Neuronal stem cell (in vitro differentiated cells): ENCODE data around the gene TPSAB1.

Experiments used
- DNase-seq: peaks from one replicate; pipeline ENCODE4 v3.0.0-alpha.2; 2013; ENCODE audit warnings: low spot score
- H2AFZ ChIP-seq: one replicate; pipeline ENCODE4 v1.6.1; 2013; ENCODE audit warnings: mild to moderate bottlenecking, low read length, inconsistent platforms
- H2AK5ac ChIP-seq: 2 replicates; pipeline ENCODE4 v1.6.1; 2013; ENCODE audit warnings: low read depth, mild to moderate bottlenecking, inconsistent platforms, low read length, moderate library complexity, mixed read lengths
- H2BK120ac ChIP-seq: 2 replicates; pipeline ENCODE4 v1.6.1; 2013; ENCODE audit warnings: low read depth, mild to moderate bottlenecking, inconsistent platforms, low read length, moderate library complexity, mixed read lengths
- H2BK12ac ChIP-seq: one replicate; pipeline ENCODE4 v1.6.1; 2013; ENCODE audit warnings: low read length, inconsistent platforms
- H2BK15ac ChIP-seq: 2 replicates; pipeline ENCODE4 v1.6.1; 2013; ENCODE audit warnings: mild to moderate bottlenecking, low read length, inconsistent platforms, mixed read lengths
- H2BK5ac ChIP-seq: one replicate; pipeline ENCODE4 v1.6.1; 2013; ENCODE audit warnings: inconsistent platforms, mild to moderate bottlenecking, low read length, moderate library complexity
- H3K14ac ChIP-seq: one replicate; pipeline ENCODE4 v1.6.1; 2013; ENCODE audit warnings: low read length, inconsistent platforms
- H3K18ac ChIP-seq: 2 replicates; pipeline ENCODE4 v1.6.1; 2013; ENCODE audit warnings: low read length, inconsistent platforms
- H3K23ac ChIP-seq: 2 replicates; pipeline ENCODE4 v1.6.1; 2013; ENCODE audit warnings: low read depth, mild to moderate bottlenecking, mixed read lengths, low read length, inconsistent platforms; ENCODE audit not compliant: poor library complexity
- H3K27ac ChIP-seq: replicated peaks from 3 replicates; pipeline ENCODE4 v1.5.1; 2013; ENCODE audit warnings: low read length, inconsistent platforms
- H3K27me3 ChIP-seq, 3 experiments: 2 replicates each; pipeline ENCODE4 v1.6.1; 2013; ENCODE audit warnings: low read length in 3 of 3, mild to moderate bottlenecking in 2 of 3, inconsistent platforms in 1 of 3, low read depth in 1 of 3, mixed read lengths in 1 of 3, moderate library complexity in 1 of 3; ENCODE audit not compliant: control insufficient read depth in 3 of 3, insufficient read depth in 3 of 3
- H3K36me3 ChIP-seq, 2 donors: replicated peaks in 1 of 2; 2 replicates each; pipeline ENCODE4 v1.6.1; 2013; ENCODE audit warnings: low read length in 2 of 2; ENCODE audit not compliant: control insufficient read depth in 2 of 2, insufficient read depth in 2 of 2
- H3K4ac ChIP-seq: 2 replicates; pipeline ENCODE4 v1.6.1; 2013; ENCODE audit warnings: inconsistent platforms, mild to moderate bottlenecking, low read length, moderate library complexity
- H3K4me1 ChIP-seq, 2 donors: 1 replicate in 1 of 2; 2 replicates in 1 of 2; pipeline ENCODE4 v1.6.1; 2013; ENCODE audit warnings: low read length in 2 of 2, low read depth in 1 of 2; ENCODE audit not compliant: control insufficient read depth in 2 of 2, insufficient read depth in 1 of 2
- H3K4me2 ChIP-seq: one replicate; pipeline ENCODE4 v1.6.1; 2013; ENCODE audit warnings: mild to moderate bottlenecking, low read length, inconsistent platforms; ENCODE audit not compliant: insufficient read depth, poor library complexity, severe bottlenecking
- H3K4me3 ChIP-seq, 2 donors: 2 replicates each; pipeline ENCODE4 v1.5.1; 2013; ENCODE audit warnings: low read length in 2 of 2, mild to moderate bottlenecking in 2 of 2, inconsistent platforms in 1 of 2, moderate library complexity in 1 of 2
- H3K79me1 ChIP-seq: one replicate; pipeline ENCODE4 v1.6.1; 2013; ENCODE audit warnings: low read depth, mild to moderate bottlenecking, inconsistent platforms, low read length, moderate library complexity
- H3K9ac ChIP-seq: one replicate; pipeline ENCODE4 v1.6.1; 2013; ENCODE audit warnings: mild to moderate bottlenecking, low read depth, low read length, inconsistent platforms; ENCODE audit not compliant: poor library complexity
- H3K9me3 ChIP-seq, 2 donors: replicated peaks in 1 of 2; 2 replicates each; pipeline versions ENCODE3 to v1.6.1; 2013; ENCODE audit warnings: low read length in 2 of 2, mild to moderate bottlenecking in 2 of 2, inconsistent platforms in 1 of 2, low read depth in 1 of 2, mixed read lengths in 1 of 2, moderate library complexity in 1 of 2; ENCODE audit not compliant: control insufficient read depth in 2 of 2, insufficient read depth in 1 of 2
- H4K8ac ChIP-seq: one replicate; pipeline ENCODE4 v1.6.1; 2013; ENCODE audit warnings: low read depth, mild to moderate bottlenecking, inconsistent platforms, low read length, moderate library complexity
- H4K91ac ChIP-seq: one replicate; pipeline ENCODE4 v1.6.1; 2013; ENCODE audit warnings: low read length, low read depth, mild to moderate bottlenecking, inconsistent platforms; ENCODE audit not compliant: poor library complexity
- WGBS, 2 donors: extraction: QIAGEN DNeasy Blood & Tissue Kit; methylation state at CpG; one replicate each; pipeline ENCODE4 v1.1.7; 2013; ENCODE audit warnings: missing lambda C conversion rate in 2 of 2, mixed read lengths in 1 of 2; ENCODE audit not compliant: insufficient read length in 2 of 2, insufficient replicate concordance in 1 of 2; ENCODE audit errors: extremely low coverage in 2 of 2; 5-methylcytosine and 5-hydroxymethylcytosine counted together

Gene TPSAB1

GRCh38 chr16:1261131-1261892 lies 20.8 kb downstream of the TPSAB1 start:
- Histone ChIP-seq H2BK5ac (no peak overlapping the region), H3K4me3 (no peak overlapping the region), H3K9ac (no peak overlapping the region), H2BK12ac (no peak overlapping the region), H3K27ac (no peak overlapping the region), H3K4me1 (peaks cover 0 to 2% of the 10 kb centered on the region in 2 donors), H3K23ac (peak overlapping the region; percentile 95), H2BK15ac (peak overlapping the region; percentile 55), H4K8ac (no peak overlapping the region), H2AK5ac (peak overlapping the region; percentile 63), H3K4me2 (peak overlapping the region; percentile 12), H3K14ac (peak overlapping the region; percentile 71), H2BK120ac (no peak overlapping the region), H3K36me3 (no peaks in the 10 kb centered on the region), H3K18ac (peak overlapping the region; percentile 87), H2AFZ (no peak overlapping the region), H3K27me3 (peaks cover 11 to 58% (median 38%) of the 10 kb centered on the region in 3 experiments), H4K91ac (no peak overlapping the region), H3K4ac (no peak overlapping the region), H3K79me1 (peaks cover 4% of the 10 kb centered on the region), H3K9me3 (peaks cover 0 to 10% of the 10 kb centered on the region in 2 donors)
- no peak for DNase-seq
- no CpG with 5 or more reads among the region's 47 CpGs for WGBS, 2 donors

- H3K9me3 ChIP-seq, result peaks cover 0 to 11% of the 10 kb centered on the region in 2 donors
- no peak overlapping the region for H3K4me3 ChIP-seq
- H2BK15ac ChIP-seq, result no peak overlapping the region
- H3K9ac ChIP-seq, result no peak overlapping the region
- no peak overlapping the region for H4K91ac ChIP-seq
- no peaks in the 10 kb centered on the region for H3K36me3 ChIP-seq
- H3K79me1 ChIP-seq, result peaks cover 4% of the 10 kb centered on the region
- no CpG with 5 or more reads among the region's 32 CpGs for WGBS, 2 donors
- H4K8ac ChIP-seq, result no peak overlapping the region
- H3K4me1 ChIP-seq, result peaks cover 0 to 2% of the 10 kb centered on the region in 2 donors
- H3K4me2 ChIP-seq, result no peak overlapping the region
- no peak overlapping the region for H2BK5ac ChIP-seq
- H3K4ac ChIP-seq, result no peak overlapping the region
- H2AFZ ChIP-seq, result no peak overlapping the region
- H2AK5ac ChIP-seq, result peak overlapping the region; percentile 50
- H3K14ac ChIP-seq, result no peak overlapping the region
- no peak overlapping the region for H2BK12ac ChIP-seq
- no peak for DNase-seq
- no peak overlapping the region for H3K18ac ChIP-seq
- no peak overlapping the region for H3K27ac ChIP-seq
- H3K27me3 ChIP-seq, result peaks cover 11 to 51% (median 38%) of the 10 kb centered on the region in 3 experiments
- H3K23ac ChIP-seq, result no peak overlapping the region
- no peak overlapping the region for H2BK120ac ChIP-seq
Observed at GRCh38 chr16:1262210-1262845, 21.8 kb downstream of the TPSAB1 start.

- Histone ChIP-seq H3K27ac (no peak overlapping the region), H3K79me1 (peaks cover 4% of the 10 kb centered on the region), H3K4ac (no peak overlapping the region), H2BK5ac (no peak overlapping the region), H3K36me3 (no peaks in the 10 kb centered on the region), H3K18ac (peak overlapping the region; percentile 38), H3K27me3 (peaks cover 11 to 48% (median 38%) of the 10 kb centered on the region in 3 experiments), H3K4me1 (peaks cover 0 to 2% of the 10 kb centered on the region in 2 donors), H2AFZ (no peak overlapping the region), H4K8ac (no peak overlapping the region), H2BK12ac (no peak overlapping the region), H3K9me3 (peaks cover 0 to 11% of the 10 kb centered on the region in 2 donors), H3K4me2 (no peak overlapping the region), H4K91ac (no peak overlapping the region), H2BK15ac (no peak overlapping the region), H3K4me3 (no peak overlapping the region), H3K9ac (no peak overlapping the region), H2AK5ac (peak overlapping the region; percentile 50), H3K23ac (no peak overlapping the region), H3K14ac (no peak overlapping the region), H2BK120ac (no peak overlapping the region)
- WGBS, 2 donors, result no CpG with 5 or more reads among the region's 9 CpGs
- no peak for DNase-seq
Observed at GRCh38 chr16:1262846-1263221, 22.3 kb downstream of the TPSAB1 start.
